ENCODE data around the gene RHEBL1.

RHEBL1 gene

GRCh38 chr12:49058366-49059044, 11.3 kb downstream of the RHEBL1 start:
- no peak for DNase-seq
- in situ Hi-C loops (cut with HindIII; ENCODE audit: low pct_ligation_motif_present, low pct_unique_long_range_greater_than_20kb, low sequenced_read_pairs): no loop called here

- DNase-seq: no peak
- in situ Hi-C loops (cut with HindIII; ENCODE audit: low pct_ligation_motif_present, low pct_unique_long_range_greater_than_20kb, low sequenced_read_pairs): no loop called here
Observed at GRCh38 chr12:49057888-49058287, 11.9 kb downstream of the RHEBL1 start.

GRCh38 chr12:49055978-49056754, 13.6 kb downstream of the RHEBL1 start:
- peak; percentile 56 for DNase-seq
- in situ Hi-C loops (cut with HindIII; ENCODE audit: low pct_ligation_motif_present, low pct_unique_long_range_greater_than_20kb, low sequenced_read_pairs): no loop called here

GRCh38 chr12:49055092-49055491, 14.7 kb downstream of the RHEBL1 start:
- no peak for DNase-seq
- in situ Hi-C loops (cut with HindIII; ENCODE audit: low pct_ligation_motif_present, low pct_unique_long_range_greater_than_20kb, low sequenced_read_pairs): no loop called here

- DNase-seq: no peak
- in situ Hi-C loops (cut with HindIII; ENCODE audit: low pct_ligation_motif_present, low pct_unique_long_range_greater_than_20kb, low sequenced_read_pairs): no loop called here
Observed at GRCh38 chr12:49054524-49054923, 15.3 kb downstream of the RHEBL1 start.

GRCh38 chr12:49054096-49054495, 15.7 kb downstream of the RHEBL1 start:
- DNase-seq: no peak
- in situ Hi-C loops (cut with HindIII; ENCODE audit: low pct_ligation_motif_present, low pct_unique_long_range_greater_than_20kb, low sequenced_read_pairs): no loop called here

- no peak for DNase-seq
- in situ Hi-C loops (cut with HindIII; ENCODE audit: low pct_ligation_motif_present, low pct_unique_long_range_greater_than_20kb, low sequenced_read_pairs): no loop called here
Observed at GRCh38 chr12:49052451-49053208, 17.1 kb downstream of the RHEBL1 start.

GRCh38 chr12:49051777-49052438, 17.9 kb downstream of the RHEBL1 start:
- no peak for DNase-seq
- in situ Hi-C loops (cut with HindIII; ENCODE audit: low pct_ligation_motif_present, low pct_unique_long_range_greater_than_20kb, low sequenced_read_pairs): no loop called here

GRCh38 chr12:49051373-49051764, 18.4 kb downstream of the RHEBL1 start:
- in situ Hi-C loops (cut with HindIII; ENCODE audit: low pct_ligation_motif_present, low pct_unique_long_range_greater_than_20kb, low sequenced_read_pairs): no loop called here
- DNase-seq: no peak

- in situ Hi-C loops (cut with HindIII; ENCODE audit: low pct_ligation_motif_present, low pct_unique_long_range_greater_than_20kb, low sequenced_read_pairs): no loop called here
- DNase-seq: no peak
Observed at GRCh38 chr12:49050507-49051372, 19.0 kb downstream of the RHEBL1 start.

GRCh38 chr12:49049566-49050224, 20.1 kb downstream of the RHEBL1 start:
- in situ Hi-C loops (cut with HindIII; ENCODE audit: low pct_ligation_motif_present, low pct_unique_long_range_greater_than_20kb, low sequenced_read_pairs): no loop called here
- peak; percentile 89 for DNase-seq

- no peak for DNase-seq
- in situ Hi-C loops (cut with HindIII; ENCODE audit: low pct_ligation_motif_present, low pct_unique_long_range_greater_than_20kb, low sequenced_read_pairs): no loop called here
Observed at GRCh38 chr12:49048953-49049352, 20.8 kb downstream of the RHEBL1 start.

- in situ Hi-C loops (cut with HindIII; ENCODE audit: low pct_ligation_motif_present, low pct_unique_long_range_greater_than_20kb, low sequenced_read_pairs): no loop called here
- no peak for DNase-seq
Observed at GRCh38 chr12:49046129-49046895, 23.5 kb downstream of the RHEBL1 start.

GRCh38 chr12:49044660-49045059, 25.1 kb downstream of the RHEBL1 start:
- in situ Hi-C loops (cut with HindIII; ENCODE audit: low pct_ligation_motif_present, low pct_unique_long_range_greater_than_20kb, low sequenced_read_pairs): no loop called here
- DNase-seq: no peak

- peak; percentile 52 for DNase-seq
- in situ Hi-C loops (cut with HindIII; ENCODE audit: low pct_ligation_motif_present, low pct_unique_long_range_greater_than_20kb, low sequenced_read_pairs): no loop called here
Observed at GRCh38 chr12:49043856-49044258, 25.9 kb downstream of the RHEBL1 start.

- in situ Hi-C loops (cut with HindIII; ENCODE audit: low pct_ligation_motif_present, low pct_unique_long_range_greater_than_20kb, low sequenced_read_pairs): no loop called here
Observed at GRCh38 chr12:49043241-49043640, 26.5 kb downstream of the RHEBL1 start.

GRCh38 chr12:49041881-49042484, 27.8 kb downstream of the RHEBL1 start:
- in situ Hi-C loops (cut with HindIII; ENCODE audit: low pct_ligation_motif_present, low pct_unique_long_range_greater_than_20kb, low sequenced_read_pairs): no loop called here

More at GRCh38 chr12:49043241-49043640, 26.5 kb downstream of the RHEBL1 start:
- DNase-seq: no peak

More at GRCh38 chr12:49041881-49042484, 27.8 kb downstream of the RHEBL1 start:
- DNase-seq: no peak
